GM19238 (cell line): Measurements from ENCODE around the gene ACBD7.

ENCODE experiments used
- DNase-seq: peaks from one replicate; pipeline ENCODE4 v3.0.0; 2011; ENCODE audit warnings: low spot score; ENCODE audit not compliant: insufficient read length

Gene ACBD7

GRCh38 chr10:15088428-15089261 is at the start of gene ACBD7:
ACBD7 (minus strand) TSS chr10:15088776; CDS start chr10:15088728, 48 bp downstream.
- DNase-seq: peak; percentile 91

GRCh38 chr10:15137636-15138035 is 49.1 kb upstream of the ACBD7 start:
- no peak for DNase-seq

- DNase-seq: no peak
These were observed 48.4 kb upstream of the ACBD7 start for GRCh38 chr10:15137036-15137359.

- DNase-seq: no peak
These were observed 47.8 kb upstream of the ACBD7 start for GRCh38 chr10:15136129-15137035.

GRCh38 chr10:15131330-15131729 is 42.8 kb upstream of the ACBD7 start:
- DNase-seq: no peak

GRCh38 chr10:15124908-15125307 is 36.3 kb upstream of the ACBD7 start:
- DNase-seq: no peak

- no peak for DNase-seq
These were observed 35.6 kb upstream of the ACBD7 start for GRCh38 chr10:15124190-15124589.

- no peak for DNase-seq
These were observed 35.2 kb upstream of the ACBD7 start for GRCh38 chr10:15123749-15124184.

GRCh38 chr10:15122477-15123030 is 34.0 kb upstream of the ACBD7 start:
- DNase-seq: peak; percentile 28

GRCh38 chr10:15121707-15122106 is 33.1 kb upstream of the ACBD7 start:
- no peak for DNase-seq

GRCh38 chr10:15120523-15120922 is 31.9 kb upstream of the ACBD7 start:
- no peak for DNase-seq

GRCh38 chr10:15118615-15119014 is 30.0 kb upstream of the ACBD7 start:
- DNase-seq: no peak

GRCh38 chr10:15116225-15116624 is 27.6 kb upstream of the ACBD7 start:
- no peak for DNase-seq

- DNase-seq: no peak
These were observed 25.2 kb upstream of the ACBD7 start for GRCh38 chr10:15113766-15114165.

GRCh38 chr10:15112657-15113056 is 24.1 kb upstream of the ACBD7 start:
- DNase-seq: no peak

GRCh38 chr10:15106352-15107013 is 17.9 kb upstream of the ACBD7 start:
- peak; percentile 28 for DNase-seq

GRCh38 chr10:15103513-15103912 is 14.9 kb upstream of the ACBD7 start:
- no peak for DNase-seq

- no peak for DNase-seq
These were observed 11.3 kb upstream of the ACBD7 start for GRCh38 chr10:15099886-15100285.

- peak; percentile 90 for DNase-seq
These were observed 8.6 kb upstream of the ACBD7 start, which contains the start of gene RPP38 for GRCh38 chr10:15097011-15097812. RPP38 (plus strand) TSS chr10:15097355; CDS start chr10:15103315, 5,960 bp downstream.

- no peak for DNase-seq
These were observed 8.1 kb upstream of the ACBD7 start for GRCh38 chr10:15096661-15097010.
